ENCODE results near the gene ROGDI. TPM values are rescaled to one million over a fixed set of nuclear protein-coding genes. Genes with fewer than 3 reads are reported as not detected.

ROGDI gene
- polyA plus RNA-seq, 1 donor (not counting 4 experiments of a cell fraction or from before 2014, with no cell fraction given): 20.5 TPM

DNA sequence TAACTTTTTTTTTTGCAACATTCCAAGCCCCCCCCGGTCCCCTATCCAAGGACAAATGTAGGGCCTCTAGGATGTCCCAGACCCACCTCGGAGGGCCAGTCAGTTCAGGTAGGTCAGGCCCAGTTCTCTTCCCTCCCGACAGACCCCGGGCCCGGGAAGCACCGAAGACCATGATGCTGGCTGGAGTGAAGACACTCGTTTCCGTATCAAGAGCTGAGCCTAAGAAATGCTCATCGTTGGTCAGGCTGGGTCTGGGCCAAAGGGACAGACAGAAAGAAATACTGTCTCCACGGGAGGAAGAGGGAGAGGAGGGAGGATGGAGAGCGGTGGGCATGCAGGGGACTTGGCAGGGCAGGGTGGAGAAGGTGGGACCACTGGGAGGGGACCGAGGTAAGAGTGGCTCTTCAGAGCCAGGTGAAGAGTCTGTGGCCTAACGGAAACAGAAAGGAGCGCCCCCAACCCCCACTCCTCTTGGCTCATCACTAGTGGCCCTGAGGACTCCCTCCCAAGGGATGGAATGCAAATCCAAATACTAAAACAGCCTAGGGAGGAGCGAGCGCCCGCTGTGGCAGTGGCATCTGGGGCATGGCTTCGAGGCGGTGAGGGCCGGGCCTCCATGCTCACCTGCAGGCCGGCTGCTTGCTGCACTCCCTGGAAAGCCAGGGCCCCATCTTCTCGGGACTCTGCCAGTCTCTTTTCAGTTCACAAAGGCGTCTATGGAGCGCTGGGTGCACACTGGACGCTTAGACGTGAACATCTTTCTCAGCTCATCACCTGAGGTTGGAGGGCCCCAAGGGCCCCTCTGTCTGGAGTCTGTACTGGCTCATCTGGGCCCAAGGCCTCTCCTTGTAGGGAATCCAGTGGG is 1.7 kb upstream of the ROGDI start:
- H3K4me2 ChIP-seq (ENCODE audit: control insufficient read depth, extremely low read depth, insufficient read depth, low read depth, low read length): no peak overlapping the region
- no peak for TF ChIP-seq EZH2 (IDR thresholded peaks at IDR 0.05; ENCODE audit: low read length)
- TF ChIP-seq, protein P1, sequence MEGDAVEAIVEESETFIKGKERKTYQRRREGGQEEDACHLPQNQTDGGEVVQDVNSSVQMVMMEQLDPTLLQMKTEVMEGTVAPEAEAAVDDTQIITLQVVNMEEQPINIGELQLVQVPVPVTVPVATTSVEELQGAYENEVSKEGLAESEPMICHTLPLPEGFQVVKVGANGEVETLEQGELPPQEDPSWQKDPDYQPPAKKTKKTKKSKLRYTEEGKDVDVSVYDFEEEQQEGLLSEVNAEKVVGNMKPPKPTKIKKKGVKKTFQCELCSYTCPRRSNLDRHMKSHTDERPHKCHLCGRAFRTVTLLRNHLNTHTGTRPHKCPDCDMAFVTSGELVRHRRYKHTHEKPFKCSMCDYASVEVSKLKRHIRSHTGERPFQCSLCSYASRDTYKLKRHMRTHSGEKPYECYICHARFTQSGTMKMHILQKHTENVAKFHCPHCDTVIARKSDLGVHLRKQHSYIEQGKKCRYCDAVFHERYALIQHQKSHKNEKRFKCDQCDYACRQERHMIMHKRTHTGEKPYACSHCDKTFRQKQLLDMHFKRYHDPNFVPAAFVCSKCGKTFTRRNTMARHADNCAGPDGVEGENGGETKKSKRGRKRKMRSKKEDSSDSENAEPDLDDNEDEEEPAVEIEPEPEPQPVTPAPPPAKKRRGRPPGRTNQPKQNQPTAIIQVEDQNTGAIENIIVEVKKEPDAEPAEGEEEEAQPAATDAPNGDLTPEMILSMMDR (optimal IDR thresholded peaks at IDR 0.05 in 1 of 3, IDR thresholded peaks at IDR 0.05 in 1 of 3, conservative IDR thresholded peaks at IDR 0.05 in 1 of 3; ENCODE audit: extremely low read depth in 1 of 3, insufficient read depth in 2 of 3, low read length in 3 of 3): no peak
- dilution Hi-C loops (cut with MboI; ENCODE audit: extremely low pct_ligation_motif_present, low sequenced_read_pairs): no loop called here

DNA sequence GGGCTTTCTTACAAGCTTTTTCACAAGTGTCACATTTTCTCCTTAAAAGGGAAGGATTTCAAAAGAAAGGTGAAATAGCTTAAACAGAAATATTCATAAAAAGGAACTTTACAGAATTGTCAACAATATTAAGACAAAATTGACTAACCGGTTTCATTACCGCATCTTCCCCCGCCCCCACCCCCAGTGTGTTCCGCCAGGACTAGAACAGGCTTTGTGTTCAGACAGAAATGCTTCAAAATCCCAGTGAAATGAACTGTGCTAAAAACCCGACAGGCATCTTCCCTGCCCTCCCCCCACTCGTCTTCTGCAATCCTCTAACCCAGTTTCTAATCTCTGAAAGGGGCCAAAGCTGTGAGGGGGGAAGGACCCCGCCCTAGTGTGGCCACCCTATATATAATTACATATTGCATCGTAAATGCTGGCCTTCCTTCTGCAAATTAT is 990 bp upstream of the ROGDI start:
- no peak overlapping the region for H3K9ac ChIP-seq (ENCODE audit: control insufficient read depth, extremely low read depth, insufficient read depth, low read length)
- H2AFZ ChIP-seq (ENCODE audit: control insufficient read depth, low read length): no peak overlapping the region
- no peaks in the 10 kb centered on the region for H3K9me3 ChIP-seq (ENCODE audit: control insufficient read depth, low read depth, low read length)
- H3K4me3 ChIP-seq (ENCODE audit: control insufficient read depth in 2 of 3, extremely low read depth in 1 of 3, insufficient read depth in 2 of 3, low read depth in 1 of 3, low read length in 3 of 3): peak overlapping the region in 2 of 3 experiments; percentile 66 to 67
- FAIRE-seq: no peak
- dilution Hi-C loops (cut with MboI; ENCODE audit: extremely low pct_ligation_motif_present, low sequenced_read_pairs): no loop called here
- no peaks in the 10 kb centered on the region for H4K20me1 ChIP-seq (ENCODE audit: control insufficient read depth, extremely low read depth, insufficient read depth, low read length)
- peaks cover 25% of the 10 kb centered on the region for H3K4me1 ChIP-seq (ENCODE audit: control insufficient read depth, extremely low read depth, insufficient read depth, low read length)
- H3K27me3 ChIP-seq (ENCODE audit: control insufficient read depth, extremely low read depth, insufficient read depth, low read length): no peaks in the 10 kb centered on the region
- peak overlapping the region; percentile 75 for H3K4me2 ChIP-seq (ENCODE audit: control insufficient read depth, extremely low read depth, insufficient read depth, low read depth, low read length)
- H3K79me2 ChIP-seq (ENCODE audit: control insufficient read depth, insufficient read depth, low read length): no peaks in the 10 kb centered on the region
- H3K27ac ChIP-seq (ENCODE audit: control insufficient read depth, insufficient read depth, low read length): no peak overlapping the region
- no peak for DNase-seq (ENCODE audit: low read depth, low spot score)
- H3K36me3 ChIP-seq (ENCODE audit: control insufficient read depth in 2 of 2, extremely low read depth in 1 of 2, insufficient read depth in 2 of 2, low read length in 2 of 2): peaks cover 11 to 13% of the 10 kb centered on the region in 2 experiments
- no peaks in the 10 kb centered on the region for H3K9me1 ChIP-seq (ENCODE audit: control insufficient read depth, extremely low read depth, insufficient read depth, low read length)
- no peak for TF ChIP-seq EZH2 (IDR thresholded peaks at IDR 0.05; ENCODE audit: low read length)
- TF ChIP-seq, protein P1 (optimal IDR thresholded peaks at IDR 0.05 in 1 of 3, IDR thresholded peaks at IDR 0.05 in 1 of 3, conservative IDR thresholded peaks at IDR 0.05 in 1 of 3; ENCODE audit: extremely low read depth in 1 of 3, insufficient read depth in 2 of 3, low read length in 3 of 3): no peak

More for the DNA sequence above, 1.7 kb upstream of the ROGDI start:
- Histone ChIP-seq H3K4me1 (ENCODE audit: control insufficient read depth, extremely low read depth, insufficient read depth, low read length) (peaks cover 25% of the 10 kb centered on the region), H3K9me3 (ENCODE audit: control insufficient read depth, low read depth, low read length) (no peaks in the 10 kb centered on the region), H3K27me3 (ENCODE audit: control insufficient read depth, extremely low read depth, insufficient read depth, low read length) (no peaks in the 10 kb centered on the region), H3K9ac (ENCODE audit: control insufficient read depth, extremely low read depth, insufficient read depth, low read length) (no peak overlapping the region), H2AFZ (ENCODE audit: control insufficient read depth, low read length) (no peak overlapping the region), H3K79me2 (ENCODE audit: control insufficient read depth, insufficient read depth, low read length) (no peaks in the 10 kb centered on the region), H3K36me3 (ENCODE audit: control insufficient read depth in 2 of 2, extremely low read depth in 1 of 2, insufficient read depth in 2 of 2, low read length in 2 of 2) (peaks cover 11 to 13% of the 10 kb centered on the region in 2 experiments), H3K9me1 (ENCODE audit: control insufficient read depth, extremely low read depth, insufficient read depth, low read length) (no peaks in the 10 kb centered on the region), H3K27ac (ENCODE audit: control insufficient read depth, insufficient read depth, low read length) (no peak overlapping the region), H4K20me1 (ENCODE audit: control insufficient read depth, extremely low read depth, insufficient read depth, low read length) (no peaks in the 10 kb centered on the region), H3K4me3 (ENCODE audit: control insufficient read depth in 2 of 3, extremely low read depth in 1 of 3, insufficient read depth in 2 of 3, low read depth in 1 of 3, low read length in 3 of 3) (no peak overlapping the region)
- FAIRE-seq: no peak
- DNase-seq (ENCODE audit: low read depth, low spot score): no peak
